Upper lobe of right lung (tissue), 1 donor: ENCODE results near the gene SMAGP. TPM values are rescaled to one million over a fixed set of nuclear protein-coding genes. Genes with fewer than 3 reads are reported as not detected.
"Not testable (repeated sequence)": the region's sequence is repeated elsewhere in the genome, so short reads cannot be mapped to it uniquely, and the experiment has no call there.

Experiments used
- ATAC-seq: fragments of 200-7000 bp; cut with Tn5 transposase; one replicate; pipeline ENCODE4 v1.9.1; 2020; ENCODE audit warnings: mild to moderate bottlenecking, moderate library complexity
- DNase-seq: peaks from one replicate; pipeline ENCODE4 v3.0.0-alpha.2; 2020
- H3K27ac ChIP-seq: fragments of 200-600 bp; one replicate; pipeline ENCODE4 v1.8.0; 2022
- H3K27me3 ChIP-seq: fragments of 200-600 bp; one replicate; pipeline ENCODE4 v1.8.0; 2022; ENCODE audit warnings: mild to moderate bottlenecking
- H3K36me3 ChIP-seq: fragments of 200-600 bp; one replicate; pipeline ENCODE4 v1.8.0; 2022
- H3K4me1 ChIP-seq: fragments of 200-600 bp; one replicate; pipeline ENCODE4 v1.8.0; 2022
- H3K4me3 ChIP-seq: fragments of 200-600 bp; one replicate; pipeline ENCODE4 v1.8.0; 2022; ENCODE audit warnings: mild to moderate bottlenecking
- H3K9me3 ChIP-seq: fragments of 200-600 bp; one replicate; pipeline ENCODE4 v1.8.0; 2022
- intact Hi-C: fragments of 100-400 bp; cut with DNase I; formaldehyde crosslinking; loops from one replicate; pipeline ENCODE4 v1.11.0; 2022
- total RNA-seq: library from RNA; stranded (reverse); fragmentation: NEBNext Ultra II Directional; extraction: Animal tissue kit (Norgen Biotek cat#: 25700); gene quantifications from one replicate; pipeline ENCODE4 v1.2.1, GENCODE V29; 2021
- TF ChIP-seq, protein P1 (sequence below): fragments of 200-600 bp; IDR thresholded peaks from one replicate; pipeline ENCODE4 v1.8.0; 2022; ENCODE audit warnings: antibody characterized with exemption
- donor health status: DM: no; HTN: yes; CAD: no; lungs with severe emphysema.

SMAGP gene
- total RNA-seq, 1 donor from 2014 or later: 34.2 TPM

DNA sequence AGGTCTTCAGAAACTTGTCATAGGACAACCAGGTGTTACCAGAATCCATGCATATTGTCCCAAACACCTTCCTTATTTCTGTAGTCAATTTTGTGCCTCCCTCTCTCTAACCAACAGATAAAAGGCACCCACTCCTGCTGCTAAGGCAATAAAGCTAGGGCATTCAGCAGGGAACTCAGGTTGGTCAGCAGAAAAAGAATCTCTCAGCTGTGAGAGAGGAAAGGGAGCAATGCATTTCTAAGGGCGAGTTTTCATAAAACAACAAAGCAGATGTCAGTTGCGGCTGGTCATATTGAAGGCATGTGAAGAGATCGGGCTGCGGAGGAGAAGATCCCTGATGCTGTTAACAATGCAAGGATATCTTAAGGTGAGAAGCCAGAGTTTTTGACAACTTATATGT, 45.0 kb downstream of the SMAGP start:
- Histone ChIP-seq H3K4me3 (no peak overlapping the region), H3K36me3 (no peaks in the 10 kb centered on the region), H3K27ac (no peak overlapping the region), H3K4me1 (no peaks in the 10 kb centered on the region), H3K9me3 (no peaks in the 10 kb centered on the region), H3K27me3 (no peaks in the 10 kb centered on the region)
- TF ChIP-seq, protein P1, sequence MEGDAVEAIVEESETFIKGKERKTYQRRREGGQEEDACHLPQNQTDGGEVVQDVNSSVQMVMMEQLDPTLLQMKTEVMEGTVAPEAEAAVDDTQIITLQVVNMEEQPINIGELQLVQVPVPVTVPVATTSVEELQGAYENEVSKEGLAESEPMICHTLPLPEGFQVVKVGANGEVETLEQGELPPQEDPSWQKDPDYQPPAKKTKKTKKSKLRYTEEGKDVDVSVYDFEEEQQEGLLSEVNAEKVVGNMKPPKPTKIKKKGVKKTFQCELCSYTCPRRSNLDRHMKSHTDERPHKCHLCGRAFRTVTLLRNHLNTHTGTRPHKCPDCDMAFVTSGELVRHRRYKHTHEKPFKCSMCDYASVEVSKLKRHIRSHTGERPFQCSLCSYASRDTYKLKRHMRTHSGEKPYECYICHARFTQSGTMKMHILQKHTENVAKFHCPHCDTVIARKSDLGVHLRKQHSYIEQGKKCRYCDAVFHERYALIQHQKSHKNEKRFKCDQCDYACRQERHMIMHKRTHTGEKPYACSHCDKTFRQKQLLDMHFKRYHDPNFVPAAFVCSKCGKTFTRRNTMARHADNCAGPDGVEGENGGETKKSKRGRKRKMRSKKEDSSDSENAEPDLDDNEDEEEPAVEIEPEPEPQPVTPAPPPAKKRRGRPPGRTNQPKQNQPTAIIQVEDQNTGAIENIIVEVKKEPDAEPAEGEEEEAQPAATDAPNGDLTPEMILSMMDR: no peak
- DNase-seq (no peak), ATAC-seq (no peak)
- intact Hi-C loops: no loop called here

DNA sequence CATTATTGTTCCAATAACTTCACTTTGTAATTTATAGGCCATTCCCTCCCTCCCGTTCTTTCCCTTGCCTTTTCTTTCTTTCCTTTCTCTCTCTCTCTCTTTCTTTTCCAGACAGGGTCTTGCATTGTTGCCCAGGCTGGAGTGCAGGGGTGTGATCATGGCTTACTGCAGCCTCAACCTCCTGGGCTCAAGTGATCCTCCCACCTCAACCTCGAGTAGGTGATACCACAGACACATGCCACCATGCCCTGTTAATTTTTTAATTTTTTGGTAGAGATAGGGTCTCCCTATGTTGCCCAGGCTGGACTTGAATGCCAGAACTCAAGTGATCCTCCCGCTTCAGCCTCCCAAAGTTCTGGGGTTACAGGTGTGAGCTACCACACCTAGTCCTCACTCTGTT, 45.6 kb downstream of the SMAGP start:
- no peak for DNase-seq
- Histone ChIP-seq H3K27ac (no peak overlapping the region), H3K4me1 (no peaks in the 10 kb centered on the region), H3K36me3 (no peaks in the 10 kb centered on the region), H3K9me3 (no peaks in the 10 kb centered on the region), H3K4me3 (no peak overlapping the region), H3K27me3 (no peaks in the 10 kb centered on the region)
- ATAC-seq: no peak
- intact Hi-C loops: no loop called here
- TF ChIP-seq, protein P1: no peak

DNA sequence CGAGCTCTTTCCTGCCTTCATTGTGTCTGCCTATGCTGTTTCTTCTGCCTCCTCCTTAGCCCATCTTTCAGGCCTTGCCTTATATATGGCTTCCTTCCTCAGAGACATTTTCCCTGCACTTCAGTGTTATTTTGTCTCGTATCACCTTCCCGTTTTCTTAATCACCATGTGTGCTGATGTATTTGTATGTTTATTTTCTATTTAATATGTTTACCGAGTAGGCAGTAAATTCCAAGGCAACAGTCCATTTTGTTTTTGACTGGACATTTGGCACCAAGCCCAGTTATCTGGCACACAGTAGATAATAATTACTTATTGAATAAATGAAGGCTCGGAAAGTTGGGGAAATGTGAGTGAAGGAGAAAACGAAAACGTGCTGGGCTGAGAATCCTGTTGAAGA, 47.8 kb downstream of the SMAGP start:
- Histone ChIP-seq H3K36me3 (no peaks in the 10 kb centered on the region), H3K9me3 (no peaks in the 10 kb centered on the region), H3K4me3 (peak overlapping the region; percentile 4), H3K4me1 (peaks cover 8% of the 10 kb centered on the region), H3K27ac (no peak overlapping the region), H3K27me3 (no peaks in the 10 kb centered on the region)
- TF ChIP-seq, protein P1: no peak
- ATAC-seq (no peak), DNase-seq (no peak)
- intact Hi-C loops: no loop called here

DNA sequence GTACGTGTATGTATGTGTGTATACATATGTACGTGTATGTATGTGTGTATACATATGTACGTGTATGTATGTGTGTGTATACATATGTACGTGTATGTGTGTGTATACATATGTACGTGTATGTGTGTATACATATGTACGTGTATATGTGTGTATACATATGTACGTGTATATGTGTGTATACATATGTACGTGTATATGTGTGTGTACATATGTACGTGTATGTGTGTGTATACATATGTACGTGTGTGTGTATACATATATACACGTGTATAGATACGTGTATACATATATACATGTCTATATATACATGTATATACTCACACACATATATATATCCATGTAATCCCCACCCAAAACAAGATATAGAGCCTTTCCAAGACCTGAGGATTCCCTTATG, 50.4 kb downstream of the SMAGP start:
- H3K9me3 ChIP-seq, intact Hi-C loops, H3K27me3 ChIP-seq, H3K36me3 ChIP-seq, H3K4me3 ChIP-seq, DNase-seq, ATAC-seq, H3K27ac ChIP-seq: not testable (repeated sequence)
- H3K4me1 ChIP-seq: peaks cover 15% of the 10 kb centered on the region

DNA sequence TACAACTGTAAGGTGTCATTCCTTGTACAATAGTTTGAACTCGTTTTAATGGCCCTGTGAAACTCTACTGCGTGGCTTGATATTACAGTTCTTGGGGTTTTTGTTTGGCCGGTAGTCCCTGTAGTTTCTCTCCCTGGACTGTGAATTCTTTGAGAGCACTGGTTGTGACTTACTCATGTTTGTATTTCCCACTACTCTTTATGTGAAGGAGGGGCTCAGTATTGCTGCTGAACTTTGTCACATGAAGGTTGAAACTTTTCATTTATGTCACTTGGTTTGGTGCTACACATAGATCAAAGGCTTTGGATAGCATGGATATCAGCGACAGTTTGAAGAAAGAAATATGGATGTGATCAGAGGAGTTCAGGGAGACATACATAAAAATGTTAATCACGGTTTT, 50.9 kb downstream of the SMAGP start:
- peak overlapping the region; percentile 97 for H3K27ac ChIP-seq
- H3K36me3 ChIP-seq: no peaks in the 10 kb centered on the region
- TF ChIP-seq, protein P1: no peak
- H3K27me3 ChIP-seq: no peaks in the 10 kb centered on the region
- DNase-seq: no peak
- H3K4me3 ChIP-seq: peak overlapping the region; percentile 89
- intact Hi-C loops: no loop called here
- H3K4me1 ChIP-seq: peaks cover 15% of the 10 kb centered on the region
- ATAC-seq: no peak
- H3K9me3 ChIP-seq: no peaks in the 10 kb centered on the region

DNA sequence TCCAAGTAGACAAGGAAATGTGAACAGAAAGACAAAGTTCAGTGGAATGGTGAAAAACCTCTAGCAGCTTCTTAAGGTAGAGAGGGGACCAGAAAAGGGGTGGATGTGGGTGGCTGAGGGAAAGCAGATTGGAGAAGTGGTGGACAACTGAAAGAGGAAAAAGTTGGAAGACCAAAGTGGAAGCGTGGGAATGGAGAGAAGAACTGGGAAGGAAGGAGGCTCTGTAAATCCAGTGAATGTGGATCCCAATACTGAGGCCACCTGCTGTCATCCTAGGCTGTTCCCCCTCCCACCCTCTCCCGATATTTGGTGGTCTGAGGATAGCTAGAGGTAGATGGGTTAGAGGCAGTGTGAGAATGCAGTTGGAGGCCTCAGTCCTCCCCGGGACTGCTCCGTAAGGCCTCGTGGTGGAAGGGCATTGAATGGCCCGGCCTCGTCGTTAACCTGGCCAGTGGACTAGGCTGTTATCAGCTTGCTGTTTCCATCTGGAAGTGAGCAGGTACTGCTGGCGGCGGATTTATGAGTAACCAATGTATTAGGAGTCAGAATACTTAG, 51.5 kb downstream of the SMAGP start:
- Histone ChIP-seq H3K27me3 (no peaks in the 10 kb centered on the region), H3K9me3 (no peaks in the 10 kb centered on the region), H3K36me3 (no peaks in the 10 kb centered on the region), H3K4me1 (peaks cover 15% of the 10 kb centered on the region), H3K27ac (peak overlapping the region; percentile 97), H3K4me3 (peak overlapping the region; percentile 89)
- ATAC-seq (peak; percentile 21), DNase-seq (no peak)
- TF ChIP-seq, protein P1: no peak
- intact Hi-C loops: no loop called here
